Endothelial cell of umbilical vein (primary cell): ENCODE results near the gene SOX18. TPM values are rescaled to one million over a fixed set of nuclear protein-coding genes. Genes with fewer than 3 reads are reported as not detected.

Experiments
- BruUV-seq: library from RNA; stranded (reverse); fragments of 400-500 nt; replicated peaks from 2 replicates; lab custom pipeline; 2021; lab: Mats Ljungman, UMichigan
- CTCF ChIA-PET: fragments of 300-600, 350-600 bp; sonication (Branson Sonifier 250); formaldehyde crosslinking; loops from one replicate; lab custom pipeline; 2021; ENCODE audit warnings: antibody characterized with exemption, inconsistent platforms; lab: Charles Lee
- POLR2A ChIA-PET: fragments of 300-600, 350-600 bp; sonication (Branson Sonifier 250); formaldehyde crosslinking; loops from one replicate; lab custom pipeline; 2021; ENCODE audit warnings: antibody characterized with exemption, inconsistent platforms; lab: Charles Lee
- DNase-seq: peaks from one replicate; pipeline ENCODE4 v3.0.0-alpha.2; 2011; ENCODE audit warnings: low read depth, low spot score
- FAIRE-seq: peaks from 2 replicates; lab custom pipeline; 2011; peaks lifted over from hg19 to GRCh38; lab: Jason Lieb, UNC
- H2AFZ ChIP-seq: 2 replicates; pipeline ENCODE4 v1.6.0; 2012; ENCODE audit warnings: low read depth, low read length, control low read depth, inconsistent platforms
- H3K27ac ChIP-seq: 2 replicates; pipeline ENCODE4 v1.5.1; 2011; ENCODE audit warnings: low read depth, mild to moderate bottlenecking, control low read depth, low read length, moderate library complexity; ENCODE audit not compliant: insufficient read depth
- H3K27me3 ChIP-seq, 2 experiments: 2 replicates each; pipeline versions ENCODE4 v1.6.0 to v1.6.1; 2011; ENCODE audit warnings: low read length in 2 of 2, mixed read lengths in 1 of 2; ENCODE audit not compliant: control insufficient read depth in 2 of 2, insufficient read depth in 2 of 2
- H3K36me3 ChIP-seq, 2 experiments: 2 replicates in 1 of 2; 3 replicates in 1 of 2; pipeline ENCODE4 v1.5.1; 2011; ENCODE audit warnings: low read length in 2 of 2, mild to moderate bottlenecking in 1 of 2, moderate library complexity in 1 of 2; ENCODE audit not compliant: control insufficient read depth in 2 of 2, insufficient read depth in 2 of 2; ENCODE audit errors: extremely low read depth in 1 of 2
- H3K4me1 ChIP-seq: 3 replicates; pipeline ENCODE4 v1.5.1; 2011; ENCODE audit warnings: mild to moderate bottlenecking, low read length; ENCODE audit not compliant: control insufficient read depth, insufficient read depth; ENCODE audit errors: extremely low read depth
- H3K4me2 ChIP-seq: 2 replicates; pipeline ENCODE4 v1.6.1; 2011; ENCODE audit warnings: low read length, control low read depth, mixed read lengths; ENCODE audit not compliant: insufficient read depth
- H3K4me3 ChIP-seq, 3 experiments: fragments of 200-600 bp in 1 of 3; sonication (generic), shearing (Covaris generic) in 1 of 3; replicated peaks in 1 of 3; 2 replicates each; pipeline ENCODE4 v1.5.1; 2011 to 2016; ENCODE audit warnings: control low read depth in 3 of 3, low read length in 3 of 3, mild to moderate bottlenecking in 2 of 3, inconsistent platforms in 1 of 3, low read depth in 1 of 3, moderate library complexity in 1 of 3; ENCODE audit not compliant: insufficient read depth in 1 of 3
- H3K79me2 ChIP-seq: 2 replicates; pipeline ENCODE4 v1.6.0; 2012; ENCODE audit warnings: low read length, inconsistent platforms; ENCODE audit not compliant: control insufficient read depth, insufficient read depth
- H3K9ac ChIP-seq: replicated peaks from 2 replicates; pipeline ENCODE3; 2011; ENCODE audit warnings: low read length, control low read depth; ENCODE audit not compliant: insufficient read depth; ENCODE audit errors: extremely low read depth
- H3K9me1 ChIP-seq: replicated peaks from 3 replicates; pipeline ENCODE4 v1.6.0; 2011; ENCODE audit warnings: mild to moderate bottlenecking, low read length; ENCODE audit not compliant: control insufficient read depth, insufficient read depth; ENCODE audit errors: extremely low read depth
- H3K9me3 ChIP-seq: replicated peaks from 2 replicates; pipeline ENCODE4 v1.5.1; 2012; ENCODE audit warnings: low read length, inconsistent platforms; ENCODE audit not compliant: control insufficient read depth, insufficient read depth
- H4K20me1 ChIP-seq: replicated peaks from 2 replicates; pipeline ENCODE3; 2011; ENCODE audit warnings: mild to moderate bottlenecking, low read length; ENCODE audit not compliant: control insufficient read depth, insufficient read depth; ENCODE audit errors: extremely low read depth
- EZH2 ChIP-seq: IDR thresholded peaks from 2 replicates; pipeline ENCODE4 v1.6.1; 2012; ENCODE audit warnings: borderline replicate concordance, low read depth, mild to moderate bottlenecking, moderate library complexity, low read length, inconsistent platforms; ENCODE audit not compliant: severe bottlenecking
- FOS ChIP-seq: IDR thresholded peaks from 2 replicates; pipeline ENCODE4 v1.6.1; 2011; ENCODE audit warnings: mild to moderate bottlenecking, low read length, moderate library complexity, borderline replicate concordance; ENCODE audit not compliant: insufficient read depth
- GATA2 ChIP-seq: IDR thresholded peaks from 2 replicates; pipeline ENCODE4 v1.7.0; 2011; ENCODE audit warnings: low read depth, mild to moderate bottlenecking, moderate library complexity, mixed read lengths, low read length; ENCODE audit not compliant: insufficient read length, insufficient read depth
- JUN ChIP-seq: IDR thresholded peaks from 2 replicates; pipeline ENCODE4 v1.6.1; 2011; ENCODE audit warnings: borderline replicate concordance, low read depth; ENCODE audit not compliant: insufficient read length, insufficient read depth
- MYC ChIP-seq: IDR thresholded peaks from one replicate; pipeline ENCODE4 v1.6.1; 2011; ENCODE audit warnings: mild to moderate bottlenecking, low read depth, low read length
- POLR2A ChIP-seq: IDR thresholded peaks from 2 replicates; pipeline ENCODE4 v1.6.1; 2012; ENCODE audit warnings: low read depth, mild to moderate bottlenecking, control low read depth, low read length
- POLR2AphosphoS5 ChIP-seq: IDR thresholded peaks from 2 replicates; pipeline ENCODE4 v1.6.1; 2012; ENCODE audit warnings: low read depth, mild to moderate bottlenecking, control low read depth, low read length, moderate library complexity; ENCODE audit not compliant: insufficient read depth
- dilution Hi-C: fragments of 300-500 bp; cut with MboI; formaldehyde crosslinking; loops from one replicate; pipeline ENCODE4 v1.15.0; 2019; ENCODE audit warnings: low sequenced_read_pairs; ENCODE audit not compliant: extremely low pct_ligation_motif_present
- intact Hi-C: fragments of 100-400 bp; cut with micrococcal nuclease; formaldehyde crosslinking; loops from one replicate; pipeline ENCODE4 v1.10.0; 2022
- polyA plus RNA-seq, 4 experiments: library from polyadenylated mRNA; depleted of rRNA in 3 of 4; stranded (reverse) in 3 of 4; unstranded in 1 of 4; fragments of >200 nt; gene quantifications; 2 replicates each; pipeline versions ENCODE4 v1.2.1 to v1.2.3, GENCODE V29; 2011 to 2012; ENCODE audit warnings: missing spikeins in 1 of 4
- total RNA-seq: library from RNA; stranded (reverse); gene quantifications from 2 replicates; pipeline ENCODE4 v1.2.3, GENCODE V29; 2021
- TF ChIP-seq, protein P1 (sequence below), 2 donors: IDR thresholded peaks; 1 replicate in 1 of 2; 2 replicates in 1 of 2; pipeline ENCODE4 v1.5.1; 2011; ENCODE audit warnings: low read length in 2 of 2, mild to moderate bottlenecking in 2 of 2, moderate library complexity in 2 of 2, control low read depth in 1 of 2, inconsistent platforms in 1 of 2, low read depth in 1 of 2; ENCODE audit not compliant: insufficient read depth in 1 of 2; ENCODE audit errors: extremely low read depth in 1 of 2
- TF ChIP-seq, protein P2 (sequence below): IDR thresholded peaks from 2 replicates; pipeline ENCODE4 v1.6.1; 2011; ENCODE audit not compliant: insufficient read depth, insufficient read length

SOX18 gene
- total and polyA plus RNA-seq, 2 donors (not counting 3 experiments of a cell fraction or from before 2014, with no cell fraction given), result 20.9 to 175 TPM

- no peaks in the 10 kb centered on the region for H4K20me1 ChIP-seq
- no peak overlapping the region for H2AFZ ChIP-seq
- CTCF ChIA-PET, result interaction anchor here (0.9 to 2.3 kb wide), 4 partner anchors 11 to 530 kb away, joined by 3 to 21 read pairs (median 4); no protein-coding TSS in a partner anchor
- no peak overlapping the region for H3K4me3 ChIP-seq
- H3K4me1 ChIP-seq, result peaks cover 10% of the 10 kb centered on the region
- no peaks in the 10 kb centered on the region for H3K9me1 ChIP-seq
- dilution Hi-C loops (no loop called here), intact Hi-C loops (loop anchor here (1.0 to 10.0 kb wide), 2 partner anchors 29 to 56 kb away; no protein-coding TSS in a partner anchor)
- H3K27ac ChIP-seq, result no peak overlapping the region
- H3K36me3 ChIP-seq, result peaks cover 0 to 8% of the 10 kb centered on the region in 2 experiments
- H3K9ac ChIP-seq, result no peak overlapping the region
- no TSS peak for BruUV-seq
- no peak for TF ChIP-seq POLR2AphosphoS5
- TF ChIP-seq, protein P1, sequence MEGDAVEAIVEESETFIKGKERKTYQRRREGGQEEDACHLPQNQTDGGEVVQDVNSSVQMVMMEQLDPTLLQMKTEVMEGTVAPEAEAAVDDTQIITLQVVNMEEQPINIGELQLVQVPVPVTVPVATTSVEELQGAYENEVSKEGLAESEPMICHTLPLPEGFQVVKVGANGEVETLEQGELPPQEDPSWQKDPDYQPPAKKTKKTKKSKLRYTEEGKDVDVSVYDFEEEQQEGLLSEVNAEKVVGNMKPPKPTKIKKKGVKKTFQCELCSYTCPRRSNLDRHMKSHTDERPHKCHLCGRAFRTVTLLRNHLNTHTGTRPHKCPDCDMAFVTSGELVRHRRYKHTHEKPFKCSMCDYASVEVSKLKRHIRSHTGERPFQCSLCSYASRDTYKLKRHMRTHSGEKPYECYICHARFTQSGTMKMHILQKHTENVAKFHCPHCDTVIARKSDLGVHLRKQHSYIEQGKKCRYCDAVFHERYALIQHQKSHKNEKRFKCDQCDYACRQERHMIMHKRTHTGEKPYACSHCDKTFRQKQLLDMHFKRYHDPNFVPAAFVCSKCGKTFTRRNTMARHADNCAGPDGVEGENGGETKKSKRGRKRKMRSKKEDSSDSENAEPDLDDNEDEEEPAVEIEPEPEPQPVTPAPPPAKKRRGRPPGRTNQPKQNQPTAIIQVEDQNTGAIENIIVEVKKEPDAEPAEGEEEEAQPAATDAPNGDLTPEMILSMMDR (IDR thresholded peaks at IDR 0.05; ENCODE audit: extremely low read depth in 1 of 2, insufficient read depth in 1 of 2, low read depth in 1 of 2, low read length in 2 of 2), result no peak
- no peak for TF ChIP-seq POLR2A
- TF ChIP-seq EZH2, result no peak
- TF ChIP-seq FOS, result no peak
- TF ChIP-seq, protein P2, sequence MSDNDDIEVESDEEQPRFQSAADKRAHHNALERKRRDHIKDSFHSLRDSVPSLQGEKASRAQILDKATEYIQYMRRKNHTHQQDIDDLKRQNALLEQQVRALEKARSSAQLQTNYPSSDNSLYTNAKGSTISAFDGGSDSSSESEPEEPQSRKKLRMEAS, result no peak
- TF ChIP-seq JUN, result no peak
- no peak for TF ChIP-seq MYC
- no peak for TF ChIP-seq GATA2
- no peaks in the 10 kb centered on the region for H3K9me3 ChIP-seq
- no peaks in the 10 kb centered on the region for H3K27me3 ChIP-seq
- peaks cover 2% of the 10 kb centered on the region for H3K79me2 ChIP-seq
- DNase-seq (no peak), FAIRE-seq (no peak)
- POLR2A ChIA-PET, result no interaction called here
- no peak overlapping the region for H3K4me2 ChIP-seq
Observed at GRCh38 chr20:64068386-64069208, 19.2 kb upstream of the SOX18 start.
